ENCODE data around the gene MSRB3.
A peak's percentile ranks its signal among the peaks of the same experiment; 100 is the strongest.

The MSRB3 gene

GRCh38 chr12:65287426-65287825 lies 8.9 kb downstream of the MSRB3 start:
- no peak overlapping the region for H3K4me3 ChIP-seq (ENCODE audit: low read depth, low read length)
- TF ChIP-seq CTCF (IDR thresholded peaks at IDR 0.05; ENCODE audit: low read depth, low read length), result no peak

- TF ChIP-seq CTCF (IDR thresholded peaks at IDR 0.05; ENCODE audit: low read depth, low read length), result no peak
These were observed 13.8 kb downstream of the MSRB3 start for GRCh38 chr12:65292241-65292640.

GRCh38 chr12:65293735-65294134 lies 15.3 kb downstream of the MSRB3 start:
- no peak for TF ChIP-seq CTCF (IDR thresholded peaks at IDR 0.05; ENCODE audit: low read depth, low read length)
- H3K4me3 ChIP-seq (ENCODE audit: low read depth, low read length), result no peak overlapping the region

More at GRCh38 chr12:65292241-65292640, 13.8 kb downstream of the MSRB3 start:
- H3K4me3 ChIP-seq (ENCODE audit: low read depth, low read length), result no peak overlapping the region

- no peak overlapping the region for H3K4me3 ChIP-seq (ENCODE audit: low read depth, low read length)
- TF ChIP-seq CTCF (IDR thresholded peaks at IDR 0.05; ENCODE audit: low read depth, low read length), result no peak
These were observed 16.3 kb downstream of the MSRB3 start for GRCh38 chr12:65294641-65295262.

- no peak overlapping the region for H3K4me3 ChIP-seq (ENCODE audit: low read depth, low read length)
- TF ChIP-seq CTCF (IDR thresholded peaks at IDR 0.05; ENCODE audit: low read depth, low read length), result no peak
These were observed 18.2 kb downstream of the MSRB3 start for GRCh38 chr12:65296508-65297265.

GRCh38 chr12:65300097-65300496 lies 21.6 kb downstream of the MSRB3 start:
- no peak for TF ChIP-seq CTCF (IDR thresholded peaks at IDR 0.05; ENCODE audit: low read depth, low read length)
- no peak overlapping the region for H3K4me3 ChIP-seq (ENCODE audit: low read depth, low read length)

GRCh38 chr12:65300679-65301349 lies 22.3 kb downstream of the MSRB3 start:
- peak; percentile 34; the same call in 1 of the 2 replicates for TF ChIP-seq CTCF (IDR thresholded peaks at IDR 0.05; ENCODE audit: low read depth, low read length)
- H3K4me3 ChIP-seq (ENCODE audit: low read depth, low read length), result no peak overlapping the region

All from WI38 (cell line).